Inferior parietal cortex (tissue), 1 donor: ENCODE measurements around the gene CFAP58.

Experiments used
- DNase-seq: peaks from one replicate; pipeline ENCODE4 v3.0.0-alpha.2; 2016; ENCODE audit errors: extremely low spot score

Gene CFAP58

DNA sequence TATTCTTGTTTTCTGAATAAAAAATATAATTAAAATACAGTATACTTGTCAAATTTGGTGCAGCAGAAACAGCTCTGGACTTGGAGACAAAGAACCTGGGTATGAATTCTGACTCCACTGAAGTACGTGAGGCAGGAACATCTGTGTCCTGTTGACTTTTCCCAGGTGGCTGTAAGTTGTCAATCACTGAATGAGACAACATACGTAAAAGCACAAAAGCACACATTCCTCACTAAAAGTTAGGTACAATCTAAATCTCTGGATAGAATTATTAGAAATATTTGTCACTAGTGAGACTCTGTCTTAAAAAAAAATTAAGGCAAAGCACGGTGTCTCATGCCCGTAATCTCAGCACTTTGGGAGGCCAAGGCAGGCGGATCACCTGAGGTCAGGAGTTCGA is 18.1 kb downstream of the CFAP58 start:
- no peak for DNase-seq

DNA sequence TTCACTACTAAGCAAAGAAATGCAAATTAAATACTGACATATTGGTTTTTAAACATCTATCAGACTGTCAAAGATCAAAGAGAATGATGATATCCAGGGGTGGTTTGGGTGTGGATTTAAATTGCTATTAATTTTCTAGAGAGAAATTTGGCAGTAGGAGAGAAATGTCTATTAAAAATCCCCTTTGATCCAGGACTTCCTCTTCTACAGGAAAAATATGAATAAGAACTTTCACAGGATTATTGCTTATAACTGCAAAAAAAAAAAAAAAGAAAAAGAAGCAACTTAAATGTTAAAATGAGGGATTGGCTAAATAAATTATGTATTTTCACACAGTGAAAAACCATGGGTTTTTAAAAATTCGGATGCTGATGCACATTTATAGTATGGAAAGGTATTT is 21.0 kb downstream of the CFAP58 start:
- DNase-seq: no peak

DNA sequence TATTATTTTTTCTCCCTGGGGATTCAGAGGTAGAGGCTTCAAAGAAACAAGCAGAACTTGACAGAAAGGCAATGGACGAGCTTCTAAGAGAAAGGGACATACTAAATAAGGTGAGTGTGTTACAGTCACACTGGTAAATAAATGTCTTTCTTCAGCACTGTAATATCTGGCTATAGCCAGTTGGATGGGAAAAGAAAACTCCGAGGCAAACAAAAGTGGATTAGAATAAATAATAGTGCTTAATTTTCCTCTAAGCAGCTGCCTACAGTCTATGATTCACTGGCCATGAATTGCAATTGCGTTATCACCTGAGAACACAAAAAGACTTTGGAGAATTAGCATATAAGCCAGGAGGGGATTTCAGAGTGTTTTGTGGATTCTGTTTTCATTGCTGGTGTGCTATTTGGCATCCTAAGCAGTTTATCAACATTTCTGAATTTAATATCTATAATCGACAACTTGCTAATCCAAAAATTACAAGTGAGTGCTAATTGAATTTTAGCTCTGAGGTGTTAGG is 23.2 kb downstream of the CFAP58 start:
- no peak for DNase-seq

DNA sequence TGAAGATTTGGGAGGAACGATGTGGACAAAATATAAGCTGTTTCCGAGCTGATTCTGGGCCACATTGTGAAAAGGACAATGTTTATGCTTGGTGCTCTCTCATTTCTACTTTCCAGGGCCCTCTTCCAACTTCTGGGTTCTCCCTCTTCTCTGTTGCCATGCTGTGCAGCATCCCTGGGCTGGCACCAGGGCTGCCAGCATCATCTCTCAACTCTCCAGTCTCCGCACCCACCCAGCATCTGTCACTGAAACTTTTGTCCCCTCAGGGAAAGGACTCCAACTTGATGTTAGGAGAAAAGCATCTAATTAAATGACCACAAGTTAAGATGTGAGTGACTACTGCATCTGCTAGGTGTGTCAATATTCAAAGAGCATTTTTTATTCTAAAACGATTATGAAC is 26.7 kb downstream of the CFAP58 start:
- no peak for DNase-seq

DNA sequence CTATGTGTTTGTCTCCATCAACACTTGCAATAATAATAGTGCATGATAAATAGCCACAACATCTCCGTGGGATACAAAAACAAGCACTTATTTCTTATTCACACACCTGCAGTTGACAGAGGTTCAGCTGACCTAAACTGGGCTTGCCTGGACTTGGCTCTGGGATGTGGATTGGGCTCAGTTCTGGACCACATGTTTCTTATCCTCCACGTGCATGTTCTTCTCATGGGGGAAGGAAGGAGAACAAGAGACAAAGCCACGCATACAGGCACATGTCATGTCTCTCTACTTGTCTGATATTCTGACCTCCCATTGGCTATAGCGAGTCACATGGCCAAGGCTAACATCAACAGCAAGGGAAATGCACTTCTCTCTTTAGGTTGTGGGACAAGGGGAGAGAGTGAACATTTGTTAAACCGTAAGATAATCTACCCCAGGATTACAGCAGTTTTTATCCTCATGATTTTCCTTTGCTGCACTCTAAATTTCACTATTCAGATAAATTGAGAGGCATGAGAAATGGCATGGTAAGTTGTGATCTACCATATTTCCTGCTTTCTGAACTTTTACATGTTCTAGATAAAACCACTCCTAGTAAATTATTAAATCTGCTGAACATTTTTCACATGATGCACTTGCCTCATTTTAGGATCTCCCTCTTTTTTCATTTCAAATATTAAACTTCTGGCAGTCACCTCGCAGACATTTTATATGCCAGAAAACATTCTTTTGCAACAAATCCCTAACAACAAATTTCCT is 33.7 kb downstream of the CFAP58 start:
- DNase-seq: no peak

DNA sequence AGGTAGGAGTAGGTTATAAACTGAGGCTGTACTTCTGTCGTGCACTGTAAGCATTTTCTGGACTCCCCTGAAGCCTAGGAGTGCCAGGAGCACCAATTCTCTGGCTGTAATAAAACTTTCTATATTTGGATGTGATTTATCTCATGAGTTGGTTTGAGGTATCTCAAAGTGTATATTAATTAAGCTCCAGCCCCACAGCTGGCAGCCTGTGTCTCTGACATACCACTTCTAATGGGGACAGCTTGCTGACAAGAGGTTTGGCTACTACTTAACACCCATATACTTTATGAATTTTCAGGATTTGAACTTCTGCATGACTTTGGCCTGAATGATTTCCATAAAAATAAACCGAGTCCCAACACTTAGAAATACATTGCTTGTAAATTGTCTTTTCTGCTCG is 35.2 kb downstream of the CFAP58 start:
- no peak for DNase-seq

DNA sequence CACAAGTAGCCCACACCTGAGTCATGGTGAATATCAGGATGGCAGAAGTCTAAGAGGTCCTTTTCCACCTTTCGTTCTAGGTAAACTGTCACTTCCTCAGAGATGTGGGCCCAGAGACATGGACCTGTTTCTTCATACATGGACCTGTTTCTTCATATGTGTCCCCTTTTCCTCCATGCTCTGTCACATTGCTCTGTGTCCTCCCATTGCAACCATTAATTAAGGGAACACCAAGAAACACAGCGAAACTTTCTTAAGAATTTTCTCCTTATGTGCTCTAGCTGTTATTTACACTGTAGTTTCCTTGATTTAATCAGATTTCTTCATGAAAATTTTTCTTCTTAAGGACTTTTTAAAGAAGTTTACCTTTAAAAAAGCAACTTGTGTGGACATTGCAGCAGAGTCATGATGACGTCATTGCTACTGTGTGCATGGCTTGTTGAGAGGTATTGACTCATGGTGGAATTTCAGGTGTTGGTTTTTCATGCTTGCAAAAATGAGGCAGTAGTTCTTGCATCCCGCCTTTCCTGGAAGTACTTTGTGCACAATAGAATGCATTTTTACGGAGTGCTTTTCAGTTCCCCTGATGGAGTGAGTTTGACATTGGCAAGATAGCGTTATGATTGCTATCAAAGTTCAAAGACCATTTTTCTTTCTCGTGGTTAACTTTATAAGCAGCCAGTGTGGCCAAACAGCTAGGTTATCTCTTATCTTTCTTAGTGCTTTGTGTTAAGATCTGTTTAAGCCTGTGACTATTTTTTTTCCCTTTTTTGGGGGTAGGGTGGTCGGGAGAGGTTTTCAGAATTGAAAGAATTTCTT is 37.7 kb downstream of the CFAP58 start:
- no peak for DNase-seq

DNA sequence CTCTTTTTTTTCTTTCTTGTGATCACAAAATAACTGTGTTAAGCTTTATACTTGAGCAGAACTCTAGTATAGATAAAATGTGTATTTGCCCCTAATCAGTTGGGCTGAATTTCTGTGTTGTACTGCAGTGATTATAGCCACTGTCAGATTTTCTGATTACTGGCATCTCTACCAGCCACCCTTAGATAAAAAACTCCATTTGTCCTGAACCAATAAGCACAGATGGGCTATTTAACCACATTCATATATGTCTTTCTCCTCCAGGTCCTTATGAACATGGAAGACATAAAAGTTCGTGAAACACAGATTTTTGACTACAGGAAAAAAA is 38.3 kb downstream of the CFAP58 start:
- no peak for DNase-seq

DNA sequence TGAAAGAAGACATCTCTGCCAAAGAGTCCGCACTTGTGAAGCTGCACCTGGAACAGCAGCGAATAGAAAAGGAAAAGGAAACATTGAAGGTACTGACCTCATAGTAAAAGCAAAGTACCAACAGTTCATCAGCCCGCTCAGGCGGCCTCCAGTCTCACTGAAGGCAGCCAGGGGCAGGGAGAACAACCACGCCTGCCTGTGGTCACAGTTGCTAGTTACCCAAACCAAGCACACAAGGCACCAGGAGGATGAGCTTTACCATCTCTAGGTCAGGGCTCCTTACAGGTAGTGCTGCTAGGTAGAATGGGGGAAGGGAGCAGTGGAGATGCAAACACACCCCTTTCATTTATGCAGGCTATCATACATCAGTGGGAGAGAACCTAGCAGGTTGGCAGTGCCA is 39.8 kb downstream of the CFAP58 start:
- no peak for DNase-seq

DNA sequence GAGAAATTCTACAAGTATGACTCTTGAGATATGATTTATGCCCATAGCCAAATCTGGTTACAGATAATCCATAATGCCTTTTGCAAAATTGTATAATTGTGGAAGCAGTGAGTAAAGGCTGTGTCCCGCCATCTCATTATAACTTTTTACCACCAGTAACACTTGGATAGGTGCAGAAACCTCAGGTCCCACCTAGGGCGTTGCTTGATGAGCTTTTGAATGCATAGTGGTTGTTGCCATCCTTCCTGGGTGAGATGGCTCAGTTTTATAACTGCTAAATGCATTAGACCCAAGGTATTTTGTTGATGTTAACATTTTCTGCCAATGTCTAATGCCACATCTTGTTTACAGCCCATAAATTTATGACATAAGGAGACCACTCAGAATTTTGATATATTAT is 42.9 kb downstream of the CFAP58 start:
- DNase-seq: no peak

DNA sequence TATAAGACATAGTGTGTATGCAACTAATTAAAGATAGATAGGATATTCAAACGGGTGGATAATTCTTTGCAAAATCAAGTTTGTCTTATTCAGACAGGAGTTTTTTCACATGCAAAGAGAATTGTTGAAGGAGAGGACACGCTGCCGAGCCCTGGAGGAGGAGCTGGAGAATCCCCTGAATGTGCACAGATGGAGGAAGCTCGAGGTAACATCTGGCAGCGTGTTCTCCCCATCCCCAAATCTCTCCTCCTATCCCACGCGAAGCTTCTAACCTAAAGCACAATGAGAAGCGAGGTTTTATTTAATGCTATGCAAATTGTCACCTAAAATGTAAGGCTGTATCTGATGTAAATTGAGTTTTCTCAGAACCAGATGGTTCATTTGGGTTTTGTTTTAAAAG is 50.0 kb downstream of the CFAP58 start:
- peak; percentile 17 for DNase-seq

DNA sequence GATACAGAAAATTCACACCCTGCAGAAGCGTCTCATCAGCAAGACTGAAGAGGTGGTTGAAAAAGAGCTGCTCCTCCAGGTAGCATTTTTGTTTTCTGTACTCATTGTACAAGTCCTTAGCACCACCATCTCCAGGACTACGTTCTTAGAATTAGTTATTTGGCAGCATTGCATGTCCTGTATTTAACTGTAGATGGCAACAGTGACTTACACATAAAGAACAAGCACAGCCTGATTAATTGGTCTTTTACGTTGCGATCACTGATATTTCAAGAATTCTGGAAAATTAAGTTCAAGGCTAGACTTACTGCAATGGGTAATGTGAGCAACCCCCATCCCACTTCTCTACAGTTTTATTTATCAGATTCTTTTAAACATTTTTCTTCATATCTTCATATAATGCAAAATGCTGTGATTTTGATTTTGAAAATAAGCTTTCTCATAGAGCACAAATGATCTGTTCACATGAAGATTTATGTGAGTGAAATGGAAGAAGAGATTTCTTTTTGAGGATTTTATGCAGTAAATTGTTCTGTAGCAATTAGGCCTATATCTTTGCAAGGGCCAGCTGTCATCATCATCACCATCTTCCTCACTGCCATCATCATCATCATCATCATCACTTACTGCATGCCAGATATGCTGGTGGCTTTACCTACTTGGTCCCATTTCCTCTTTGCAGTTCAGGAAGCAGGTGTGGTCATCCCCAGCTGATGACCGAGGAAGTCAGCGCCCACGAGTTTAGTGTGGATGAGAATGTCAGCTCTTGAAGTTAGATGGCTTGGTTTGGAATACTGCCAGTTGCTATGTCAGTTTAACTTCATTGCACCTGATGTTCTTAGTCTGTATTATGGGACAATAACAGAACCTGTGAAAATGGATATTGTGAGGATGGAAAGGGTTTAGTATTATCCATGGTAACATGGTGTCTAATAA is 53.4 kb downstream of the CFAP58 start:
- DNase-seq: peak; percentile 50

DNA sequence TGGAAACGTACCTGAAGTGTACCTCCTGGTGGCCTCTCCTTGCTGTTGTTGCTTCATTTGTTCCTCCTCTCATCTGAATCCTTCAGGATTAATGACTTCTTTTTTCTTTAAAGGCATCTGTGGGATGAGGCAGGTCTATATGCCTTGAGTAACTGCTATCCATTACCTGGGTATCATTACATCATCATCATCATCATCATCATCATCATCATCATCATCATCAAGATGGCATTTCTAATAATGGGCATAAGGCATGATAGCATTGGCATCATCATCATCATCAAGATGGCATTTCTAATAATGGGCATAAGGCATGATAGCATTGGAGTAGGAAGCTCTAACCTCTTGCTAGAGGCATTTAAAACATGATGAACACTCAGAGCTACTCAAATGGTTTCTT is 59.9 kb downstream of the CFAP58 start:
- DNase-seq: no peak

DNA sequence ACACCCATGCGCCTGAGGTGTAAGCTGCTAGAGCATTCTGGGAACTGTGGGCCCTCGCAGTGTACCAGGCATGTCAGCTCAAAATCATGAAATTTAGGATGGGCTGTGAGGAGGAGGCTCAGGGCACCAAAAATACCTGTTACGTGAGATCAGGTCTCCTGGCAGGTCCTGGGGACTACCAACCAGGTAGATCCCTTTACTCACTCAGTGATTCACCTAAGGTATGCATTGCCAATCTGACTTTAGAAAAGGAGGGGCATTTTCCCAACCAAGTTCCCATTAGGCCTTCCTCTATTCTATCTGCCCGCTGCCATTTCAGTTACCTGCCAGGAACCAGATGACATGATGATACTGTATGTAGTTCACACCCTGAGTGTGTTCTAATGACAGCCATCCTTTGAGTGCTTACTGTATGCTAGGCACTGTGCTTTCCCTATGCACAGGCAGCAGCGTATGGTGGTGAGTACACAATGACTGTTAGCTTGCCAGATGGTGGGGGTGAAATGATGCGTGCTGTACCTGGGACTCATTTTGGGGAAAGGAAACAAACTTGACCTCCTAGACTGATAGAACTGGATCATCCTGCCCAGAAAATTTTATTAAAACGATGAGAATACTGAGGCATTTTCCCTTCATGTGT is 62.0 kb downstream of the CFAP58 start:
- DNase-seq: no peak

DNA sequence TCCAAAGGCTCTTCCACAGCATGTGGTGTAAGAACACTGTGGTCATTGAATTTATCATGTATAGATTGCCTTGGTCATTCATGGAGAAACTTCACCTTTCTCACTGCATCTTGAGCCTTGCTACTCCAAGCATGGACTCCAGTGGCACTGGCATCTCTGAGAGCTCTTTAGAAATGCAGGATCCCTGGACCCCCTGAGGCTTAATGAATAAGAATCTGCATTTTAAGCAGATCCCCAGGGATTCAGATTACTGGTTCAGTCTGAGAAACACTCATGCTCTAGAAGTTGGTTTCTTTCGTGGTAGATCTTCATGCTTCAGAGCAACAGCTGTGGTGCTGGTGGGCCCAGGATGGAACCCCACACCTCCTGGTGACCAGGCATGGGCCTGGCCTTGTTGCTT is 63.2 kb downstream of the CFAP58 start:
- DNase-seq: no peak

DNA sequence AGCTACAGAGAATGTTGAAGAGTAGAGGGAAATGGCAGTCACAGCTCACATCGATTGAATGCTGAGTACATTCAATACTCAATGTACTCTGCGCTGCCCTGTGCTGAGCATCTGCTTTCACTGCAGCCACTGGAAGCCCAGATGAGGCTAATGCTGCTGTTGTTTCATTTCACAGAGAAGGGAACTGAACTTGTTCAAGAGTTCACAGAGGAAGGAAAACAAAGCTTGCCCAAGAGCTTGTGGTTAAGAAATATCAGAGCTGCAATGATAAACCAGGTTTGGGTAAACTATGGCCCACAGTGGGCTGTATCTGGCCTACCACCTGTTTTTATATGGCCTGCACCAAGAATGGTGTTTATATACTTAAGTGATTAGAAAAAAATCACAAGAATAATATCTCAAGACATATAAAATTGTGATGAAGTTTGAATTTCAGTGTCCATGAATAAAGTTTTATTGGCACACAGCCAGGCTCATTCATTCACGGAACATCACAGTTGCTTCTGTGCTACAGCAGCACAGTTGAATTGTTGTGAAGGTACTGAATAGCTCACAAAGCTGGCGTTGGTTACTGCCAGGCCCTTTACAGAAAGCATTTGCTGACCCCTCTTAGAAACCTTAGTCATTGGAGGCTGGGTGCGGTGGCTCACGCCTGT is 64.1 kb downstream of the CFAP58 start:
- DNase-seq: no peak

DNA sequence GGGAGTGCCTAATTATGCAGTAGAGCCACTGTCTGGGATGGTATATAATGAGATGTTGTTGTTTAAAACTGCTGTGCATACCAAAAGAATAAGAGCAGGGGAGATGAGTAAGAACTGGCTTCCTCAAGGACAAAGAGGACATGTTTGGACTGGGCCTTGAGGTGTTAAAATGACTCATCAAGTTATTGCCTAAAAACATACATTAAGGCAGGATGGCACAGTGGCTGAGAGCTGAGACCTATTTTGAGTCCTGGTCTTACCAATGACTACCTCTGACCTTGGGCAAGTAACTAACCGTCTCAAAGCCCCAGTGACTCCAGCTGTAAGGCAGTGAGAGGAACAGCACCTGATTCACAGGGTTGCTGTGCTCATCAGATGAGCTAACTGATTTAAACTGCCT is 71.1 kb downstream of the CFAP58 start:
- DNase-seq: no peak

DNA sequence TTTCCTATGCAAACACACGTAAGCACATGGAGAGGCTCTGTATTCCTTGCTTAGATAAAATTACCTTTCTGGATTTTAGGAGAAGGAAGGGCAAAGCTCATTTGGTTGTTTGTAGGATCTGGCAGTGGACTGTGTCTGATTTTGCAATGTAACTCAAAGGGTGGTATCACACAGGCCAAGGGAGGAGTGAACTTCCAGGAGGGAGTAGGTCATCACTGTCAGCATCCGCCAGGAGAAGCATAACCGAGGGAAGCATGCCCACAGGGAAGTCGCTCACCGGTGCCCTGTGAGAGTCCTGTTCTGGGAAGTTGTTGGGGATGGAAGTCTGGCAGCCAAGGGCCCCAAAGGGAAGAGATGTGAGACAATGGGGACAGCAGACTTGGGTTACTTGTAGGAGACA is 74.4 kb downstream of the CFAP58 start:
- no peak for DNase-seq

DNA sequence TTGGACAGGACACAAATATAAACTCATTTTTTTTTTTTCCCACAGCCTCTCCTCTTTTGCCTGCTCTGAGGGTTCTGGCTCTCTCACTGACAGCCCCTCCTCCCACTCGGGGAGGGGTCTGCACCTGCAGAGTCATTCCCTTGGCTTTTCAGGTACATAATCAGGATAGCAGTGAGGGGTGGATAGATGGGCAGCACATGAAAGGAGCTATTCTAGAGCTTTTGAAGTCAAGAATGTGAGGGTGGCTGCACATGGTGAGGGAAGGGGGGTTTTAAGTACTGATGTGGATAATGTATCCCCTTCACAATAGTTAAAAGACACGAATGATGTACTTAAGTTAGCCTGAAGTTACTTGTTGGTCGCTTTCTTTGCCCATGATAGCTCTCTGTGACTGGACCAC is 76.2 kb downstream of the CFAP58 start:
- DNase-seq: no peak

DNA sequence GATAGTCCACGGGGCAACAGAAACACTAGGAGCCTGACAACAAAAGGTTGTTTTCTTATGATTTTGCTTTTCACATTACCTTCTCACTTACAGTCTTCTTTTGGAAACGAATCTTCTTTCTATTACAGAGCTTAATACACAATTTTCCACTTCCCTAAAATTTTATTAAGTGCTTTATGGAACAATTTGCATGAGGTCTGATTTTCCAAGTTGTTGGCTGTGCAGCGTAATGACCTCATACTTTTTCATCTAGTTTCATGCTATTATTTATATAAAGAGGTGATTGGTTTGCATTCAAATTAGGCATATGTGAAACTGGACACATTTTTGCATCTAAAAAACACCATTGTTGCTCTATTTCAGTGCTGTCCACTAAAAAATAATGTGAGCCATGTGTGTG is 76.7 kb downstream of the CFAP58 start:
- DNase-seq: no peak

DNA sequence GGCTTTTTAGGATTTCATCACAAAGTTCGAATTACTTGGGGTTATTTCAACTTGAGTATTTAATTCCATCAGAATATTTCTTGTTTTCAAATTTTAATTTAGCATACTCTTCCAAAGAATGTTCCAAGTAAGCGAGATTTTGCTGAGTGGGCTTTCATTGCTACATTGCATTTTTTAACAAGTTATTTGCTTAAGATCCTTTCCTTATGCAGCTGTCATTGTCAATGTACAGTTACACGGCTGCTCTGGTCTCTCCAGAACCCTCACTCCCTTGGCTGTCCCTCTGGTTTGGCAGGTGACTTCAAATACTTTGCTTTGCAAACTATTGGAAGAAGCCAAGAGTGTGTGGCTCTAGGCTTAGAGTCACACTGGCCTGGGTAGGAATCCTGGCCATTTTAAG is 80.0 kb downstream of the CFAP58 start:
- no peak for DNase-seq
